ENCODE measurements around the gene EPS15. TPM values are rescaled to one million over a fixed set of nuclear protein-coding genes. Genes with fewer than 3 reads are reported as not detected.

Gene EPS15
- total RNA-seq, 1 donor from 2014 or later: 139 TPM

GRCh38 chr1:51330331-51331201, 188.5 kb downstream of the EPS15 start, which contains the start of gene TTC39A:
Gene TTC39A (minus strand): TSS chr1:51330562. CDS start chr1:51330477, 85 bp downstream.
- H3K27ac Mint-ChIP-seq (ENCODE audit: unreplicated experiment): peak within 1 kb of the TSS; percentile 94
- peaks cover 10% of the 10 kb centered on the region for H3K9me3 Mint-ChIP-seq (ENCODE audit: unreplicated experiment)
- peak within 1 kb of the TSS; percentile 89 for H3K4me3 Mint-ChIP-seq (ENCODE audit: unreplicated experiment)
- peaks cover 12% of the 10 kb centered on the region for H3K4me1 Mint-ChIP-seq (ENCODE audit: low read depth, unreplicated experiment)
- TF ChIP-seq CTCF (IDR thresholded peaks at IDR 0.05; ENCODE audit: partially characterized antibody, unreplicated experiment): no peak
- DNase-seq: no peak
- peaks cover 5% of the 10 kb centered on the region for H3K27me3 Mint-ChIP-seq (ENCODE audit: unreplicated experiment)
- no peaks in the 10 kb centered on the region for H3K36me3 Mint-ChIP-seq (ENCODE audit: unreplicated experiment)

GRCh38 chr1:51329443-51330325, 189.4 kb downstream of the EPS15 start:
- no peak for TF ChIP-seq CTCF (IDR thresholded peaks at IDR 0.05; ENCODE audit: partially characterized antibody, unreplicated experiment)
- DNase-seq: no peak
- peak overlapping the region; percentile 73 for H3K4me3 Mint-ChIP-seq (ENCODE audit: unreplicated experiment)

GRCh38 chr1:51328926-51329325, 190.1 kb downstream of the EPS15 start:
- peaks cover 10% of the 10 kb centered on the region for H3K9me3 Mint-ChIP-seq (ENCODE audit: unreplicated experiment)
- H3K4me3 Mint-ChIP-seq (ENCODE audit: unreplicated experiment): peak overlapping the region; percentile 73
- DNase-seq: no peak
- TF ChIP-seq CTCF (IDR thresholded peaks at IDR 0.05; ENCODE audit: partially characterized antibody, unreplicated experiment): no peak
- H3K4me1 Mint-ChIP-seq (ENCODE audit: low read depth, unreplicated experiment): peaks cover 12% of the 10 kb centered on the region
- no peaks in the 10 kb centered on the region for H3K36me3 Mint-ChIP-seq (ENCODE audit: unreplicated experiment)
- H3K27me3 Mint-ChIP-seq (ENCODE audit: unreplicated experiment): peaks cover 5% of the 10 kb centered on the region
- peak overlapping the region; percentile 62 for H3K27ac Mint-ChIP-seq (ENCODE audit: unreplicated experiment)

More at GRCh38 chr1:51329443-51330325, 189.4 kb downstream of the EPS15 start:
- peaks cover 12% of the 10 kb centered on the region for H3K4me1 Mint-ChIP-seq (ENCODE audit: low read depth, unreplicated experiment)
- H3K9me3 Mint-ChIP-seq (ENCODE audit: unreplicated experiment): peaks cover 10% of the 10 kb centered on the region
- no peaks in the 10 kb centered on the region for H3K36me3 Mint-ChIP-seq (ENCODE audit: unreplicated experiment)
- H3K27ac Mint-ChIP-seq (ENCODE audit: unreplicated experiment): peak overlapping the region; percentile 62
- H3K27me3 Mint-ChIP-seq (ENCODE audit: unreplicated experiment): peaks cover 5% of the 10 kb centered on the region

- Mint-ChIP-seq H3K4me1 (ENCODE audit: low read depth, unreplicated experiment) (peaks cover 12% of the 10 kb centered on the region), H3K9me3 (ENCODE audit: unreplicated experiment) (peaks cover 10% of the 10 kb centered on the region), H3K36me3 (ENCODE audit: unreplicated experiment) (no peaks in the 10 kb centered on the region), H3K4me3 (ENCODE audit: unreplicated experiment) (no peak overlapping the region), H3K27ac (ENCODE audit: unreplicated experiment) (no peak overlapping the region), H3K27me3 (ENCODE audit: unreplicated experiment) (peaks cover 5% of the 10 kb centered on the region)
- no peak for TF ChIP-seq CTCF (IDR thresholded peaks at IDR 0.05; ENCODE audit: partially characterized antibody, unreplicated experiment)
- no peak for DNase-seq
Observed at GRCh38 chr1:51328279-51328678, 190.8 kb downstream of the EPS15 start.

All from glutamatergic neuron (in vitro differentiated cells).